K562 (cell line): ENCODE measurements around the gene ZNHIT1. TPM values are rescaled to one million over a fixed set of nuclear protein-coding genes. Genes with fewer than 3 reads are reported as not detected.
A peak's percentile ranks its signal among the peaks of the same experiment; 100 is the strongest.

Experiments
- ATF1 ChIP-seq, 2 experiments: fragments of 450-650 bp in 1 of 2; IDR thresholded peaks; 2 replicates each; pipeline ENCODE4 v1.6.1; 2016; ENCODE audit warnings: missing compliant biosample characterization in 1 of 2, missing genetic modification characterization in 1 of 2
- BHLHE40 ChIP-seq: IDR thresholded peaks from 2 replicates; pipeline ENCODE4 v1.6.1; 2011; ENCODE audit warnings: low read length, improper control_type of control experiment
- BRD4 ChIP-seq: fragments of 200-600 bp; sonication (generic); IDR thresholded peaks from 2 replicates; pipeline ENCODE4 v1.6.1; 2017; ENCODE audit warnings: inconsistent platforms
- CBX3 ChIP-seq, 2 experiments: IDR thresholded peaks; 1 replicate in 1 of 2; 2 replicates in 1 of 2; pipeline ENCODE4 v1.6.1; 2012; ENCODE audit warnings: inconsistent platforms in 2 of 2, low read length in 2 of 2, borderline replicate concordance in 1 of 2, control low read depth in 1 of 2
- CSDE1 ChIP-seq, 2 experiments: fragments of 450-650 bp; IDR thresholded peaks; 2 replicates each; pipeline ENCODE4 v1.6.1; 2016; ENCODE audit warnings: mild to moderate bottlenecking in 1 of 2
- ETV6 ChIP-seq, 3 experiments: fragments of 150-350 bp in 1 of 3; sonication (generic) in 1 of 3; formaldehyde crosslinking in 1 of 3; IDR thresholded peaks; 2 replicates each; pipeline versions ENCODE4 v1.6.1 to v1.8.0; 2014 to 2022; ENCODE audit warnings: borderline replicate concordance in 2 of 3, low read depth in 2 of 3, antibody characterized with exemption in 1 of 3, low read length in 1 of 3, mild to moderate bottlenecking in 1 of 3, missing genetic modification reagents in 1 of 3
- FOXJ3 ChIP-seq: sonication (generic); formaldehyde crosslinking; IDR thresholded peaks from 2 replicates; pipeline ENCODE4 v1.4.0; 2020; ENCODE audit warnings: mild to moderate bottlenecking, missing genetic modification reagents
- HNRNPLL ChIP-seq: fragments of 200-400 bp; formaldehyde crosslinking; IDR thresholded peaks from 2 replicates; pipeline ENCODE4 v1.6.1; 2017; ENCODE audit warnings: low read length, low read depth, mild to moderate bottlenecking; ENCODE audit not compliant: poor library complexity, severe bottlenecking
- KAT8 ChIP-seq: fragments of 450-650 bp; IDR thresholded peaks from 2 replicates; pipeline ENCODE4 v1.6.1; 2016; ENCODE audit warnings: low read depth, mild to moderate bottlenecking
- KLF13 ChIP-seq: fragments of 450-650 bp; IDR thresholded peaks from 2 replicates; pipeline ENCODE4 v1.6.1; 2016; ENCODE audit warnings: missing genetic modification characterization, low read depth, mild to moderate bottlenecking, missing compliant biosample characterization, moderate library complexity, borderline replicate concordance
- POLR2H ChIP-seq: IDR thresholded peaks from 2 replicates; pipeline ENCODE4 v1.6.1; 2016; ENCODE audit warnings: missing genetic modification characterization, low read depth, mild to moderate bottlenecking, control low read depth, missing compliant biosample characterization, moderate library complexity
- RBM22 ChIP-seq: fragments of 200-400 bp; formaldehyde crosslinking; IDR thresholded peaks from 2 replicates; pipeline ENCODE4 v1.6.1; 2018; ENCODE audit warnings: low read length, low read depth; ENCODE audit not compliant: poor library complexity, severe bottlenecking
- SUPT5H ChIP-seq: fragments of 450-650 bp; IDR thresholded peaks from 2 replicates; pipeline ENCODE4 v1.6.1; 2016
- TBL1XR1 ChIP-seq, 2 experiments: IDR thresholded peaks; 2 replicates each; pipeline ENCODE4 v1.6.1; 2012; ENCODE audit warnings: improper control_type of control experiment in 2 of 2, low read length in 2 of 2, mild to moderate bottlenecking in 1 of 2
- TGIF2 ChIP-seq: sonication (generic); formaldehyde crosslinking; IDR thresholded peaks from 2 replicates; pipeline ENCODE4 v1.8.1; 2022; ENCODE audit warnings: mild to moderate bottlenecking, missing genetic modification reagents, moderate library complexity
- ZBED1 ChIP-seq: IDR thresholded peaks from 2 replicates; pipeline ENCODE4 v1.6.1; 2014
- ZNF23 ChIP-seq: fragments of 250-450 bp; sonication (Bioruptor Pico); IDR thresholded peaks from 2 replicates; pipeline ENCODE4 v1.4.0; 2020; ENCODE audit warnings: mild to moderate bottlenecking
- ZNF444 ChIP-seq: fragments of 250-450 bp; sonication (Bioruptor Pico); IDR thresholded peaks from 2 replicates; pipeline ENCODE4 v1.4.0; 2020; ENCODE audit warnings: mild to moderate bottlenecking, moderate library complexity
- ZNF561 ChIP-seq: fragments of 450-650 bp; formaldehyde crosslinking; conservative IDR thresholded peaks from 2 replicates; pipeline ENCODE4 v1.4.0; 2020; ENCODE audit warnings: mild to moderate bottlenecking, moderate library complexity
- ZNF583 ChIP-seq: fragments of 250-450 bp; sonication (Bioruptor Pico); IDR thresholded peaks from 2 replicates; pipeline ENCODE4 v1.4.0; 2020
- ZNF584 ChIP-seq: fragments of 200-800 bp; sonication (Bioruptor generic); IDR thresholded peaks from 2 replicates; pipeline ENCODE4 v1.6.1; 2016; ENCODE audit warnings: low read depth, mild to moderate bottlenecking, missing genetic modification characterization, missing compliant biosample characterization
- ZNF644 ChIP-seq: fragments of 200-800 bp; sonication (Bioruptor generic); IDR thresholded peaks from 2 replicates; pipeline ENCODE4 v1.6.1; 2016; ENCODE audit warnings: low read depth, missing genetic modification characterization, missing compliant biosample characterization
- polyA plus RNA-seq, 8 experiments: library from polyadenylated mRNA; depleted of rRNA in 4 of 8; stranded (reverse) in 5 of 8; unstranded in 3 of 8; fragments of >200 nt; fragmentation: Nextera tagmentation in 2 of 8; fragmentation: Illumina TruSeq in 1 of 8; extraction: Ambion mirVana in 2 of 8; extraction: Trizol in 1 of 8; gene quantifications; 2 replicates each; pipeline versions ENCODE4 v1.2.1 to v1.2.3, GENCODE V29; 2011 to 2014; ENCODE audit warnings: inconsistent platforms in 1 of 8, missing spikeins in 1 of 8
- total RNA-seq, 7 experiments: library from RNA; depleted of rRNA in 6 of 7; stranded (reverse); fragments of >200 nt in 6 of 7; fragmentation: Illumina TruSeq in 2 of 7; extraction: Trizol in 2 of 7; gene quantifications; 2 replicates each; pipeline versions ENCODE4 v1.2.1 to v1.2.3, GENCODE V29; 2011 to 2021; ENCODE audit warnings: low replicate concordance in 1 of 7
- TF ChIP-seq, protein P1 (sequence below): fragments of 450-650 bp; IDR thresholded peaks from 2 replicates; pipeline ENCODE4 v1.6.1; 2016; ENCODE audit warnings: missing biosample characterization, missing genetic modification characterization
- TF ChIP-seq, protein P2 (sequence below), 2 experiments: fragments of 450-650 bp in 1 of 2; IDR thresholded peaks; 2 replicates each; pipeline ENCODE4 v1.6.1; 2011 to 2017; ENCODE audit warnings: low read depth in 2 of 2, antibody characterized with exemption in 1 of 2, borderline replicate concordance in 1 of 2, low read length in 1 of 2, mild to moderate bottlenecking in 1 of 2, mixed read lengths in 1 of 2; ENCODE audit not compliant: control insufficient read depth in 1 of 2
- TF ChIP-seq, protein P3 (sequence below): fragments of 250-450 bp; sonication (Bioruptor Pico); IDR thresholded peaks from 2 replicates; pipeline ENCODE4 v1.8.0; 2022; ENCODE audit warnings: moderate library complexity, mild to moderate bottlenecking, inconsistent platforms

The ZNHIT1 gene
- total and polyA plus RNA-seq, 9 of the 15 experiments (the other 6 are each of a cell fraction or from before 2014, with no cell fraction given) = 6.4 to 162 (median 70.1) TPM

DNA sequence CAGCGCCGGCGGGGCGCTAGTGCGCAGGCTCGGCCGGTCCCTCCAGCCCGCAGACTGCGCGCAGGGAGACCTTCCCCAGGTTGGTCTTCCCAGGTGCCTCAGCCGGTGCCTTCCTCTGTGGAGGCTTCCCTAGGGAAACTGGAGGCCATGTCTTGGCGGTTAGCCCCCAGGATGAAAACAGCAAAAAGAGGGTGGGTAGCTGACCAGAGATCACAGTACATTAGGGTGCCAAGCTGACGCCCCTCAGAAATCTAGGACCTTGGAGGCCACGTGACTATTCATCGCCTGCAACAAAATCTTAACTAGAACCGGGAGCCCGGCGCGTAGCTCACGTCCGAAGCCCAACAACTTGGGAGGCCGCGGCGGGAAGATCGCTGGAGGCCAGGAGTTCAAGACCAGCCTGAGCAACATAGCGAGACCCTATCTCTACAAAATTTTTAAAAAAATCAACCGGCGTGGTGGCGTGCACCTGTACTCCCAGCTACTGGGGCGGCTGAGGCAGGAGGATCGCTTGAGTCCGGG lies 27.2 kb downstream of the ZNHIT1 start (continued):
- TF ChIP-seq ZNF561 (CRISPR knock-in tag) (no peak), ZNF644 (tag) (no peak), KAT8 (no peak), BHLHE40 (peak; percentile 2; the same call in 1 of the 2 replicates), ZNF23 (CRISPR knock-in tag) (0 out of 2 replicates have a peak, but pooled peaks have one; percentile 18), ATF1 (CRISPR knock-in tag; IDR thresholded peaks at IDR 0.05) (no peak), ATF1 (tag; IDR thresholded peaks at IDR 0.05) (no peak), TGIF2 (CRISPR knock-in tag) (no peak), KLF13 (no peak), ETV6 (IDR thresholded peaks at IDR 0.05; ENCODE audit: borderline replicate concordance in 1 of 2, low read depth in 2 of 2, low read length in 1 of 2) (no peak), ETV6 (CRISPR knock-in tag; IDR thresholded peaks at IDR 0.05; ENCODE audit: borderline replicate concordance) (no peak), ZNF444 (no peak), FOXJ3 (CRISPR knock-in tag) (no peak), TBL1XR1 (IDR thresholded peaks at IDR 0.05; ENCODE audit: low read length in 2 of 2) (no peak; a peak in 1 of 4 replicates), RBM22 (no peak), ZNF583 (CRISPR knock-in tag) (no peak), CBX3 (IDR thresholded peaks at IDR 0.05; ENCODE audit: borderline replicate concordance in 1 of 2, low read length in 2 of 2) (0 out of 3 replicates have a peak, but pooled peaks of 1 of the 2 experiments have one; percentile 12), ZNF584 (CRISPR knock-in tag) (no peak), SUPT5H (peak; percentile 31; the same call in 1 of the 2 replicates), BRD4 (no peak), CSDE1 (IDR thresholded peaks at IDR 0.05) (no peak), ZBED1 (peak; percentile 9; the same call in 1 of the 2 replicates), POLR2H (tag) (no peak), HNRNPLL (peak; percentile 59)
- TF ChIP-seq, protein P1, sequence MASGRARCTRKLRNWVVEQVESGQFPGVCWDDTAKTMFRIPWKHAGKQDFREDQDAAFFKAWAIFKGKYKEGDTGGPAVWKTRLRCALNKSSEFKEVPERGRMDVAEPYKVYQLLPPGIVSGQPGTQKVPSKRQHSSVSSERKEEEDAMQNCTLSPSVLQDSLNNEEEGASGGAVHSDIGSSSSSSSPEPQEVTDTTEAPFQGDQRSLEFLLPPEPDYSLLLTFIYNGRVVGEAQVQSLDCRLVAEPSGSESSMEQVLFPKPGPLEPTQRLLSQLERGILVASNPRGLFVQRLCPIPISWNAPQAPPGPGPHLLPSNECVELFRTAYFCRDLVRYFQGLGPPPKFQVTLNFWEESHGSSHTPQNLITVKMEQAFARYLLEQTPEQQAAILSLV (tag) = no peak
- TF ChIP-seq, protein P2, sequence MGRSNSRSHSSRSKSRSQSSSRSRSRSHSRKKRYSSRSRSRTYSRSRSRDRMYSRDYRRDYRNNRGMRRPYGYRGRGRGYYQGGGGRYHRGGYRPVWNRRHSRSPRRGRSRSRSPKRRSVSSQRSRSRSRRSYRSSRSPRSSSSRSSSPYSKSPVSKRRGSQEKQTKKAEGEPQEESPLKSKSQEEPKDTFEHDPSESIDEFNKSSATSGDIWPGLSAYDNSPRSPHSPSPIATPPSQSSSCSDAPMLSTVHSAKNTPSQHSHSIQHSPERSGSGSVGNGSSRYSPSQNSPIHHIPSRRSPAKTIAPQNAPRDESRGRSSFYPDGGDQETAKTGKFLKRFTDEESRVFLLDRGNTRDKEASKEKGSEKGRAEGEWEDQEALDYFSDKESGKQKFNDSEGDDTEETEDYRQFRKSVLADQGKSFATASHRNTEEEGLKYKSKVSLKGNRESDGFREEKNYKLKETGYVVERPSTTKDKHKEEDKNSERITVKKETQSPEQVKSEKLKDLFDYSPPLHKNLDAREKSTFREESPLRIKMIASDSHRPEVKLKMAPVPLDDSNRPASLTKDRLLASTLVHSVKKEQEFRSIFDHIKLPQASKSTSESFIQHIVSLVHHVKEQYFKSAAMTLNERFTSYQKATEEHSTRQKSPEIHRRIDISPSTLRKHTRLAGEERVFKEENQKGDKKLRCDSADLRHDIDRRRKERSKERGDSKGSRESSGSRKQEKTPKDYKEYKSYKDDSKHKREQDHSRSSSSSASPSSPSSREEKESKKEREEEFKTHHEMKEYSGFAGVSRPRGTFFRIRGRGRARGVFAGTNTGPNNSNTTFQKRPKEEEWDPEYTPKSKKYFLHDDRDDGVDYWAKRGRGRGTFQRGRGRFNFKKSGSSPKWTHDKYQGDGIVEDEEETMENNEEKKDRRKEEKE (IDR thresholded peaks at IDR 0.05; ENCODE audit: borderline replicate concordance in 1 of 2, control insufficient read depth in 1 of 2, low read depth in 2 of 2, low read length in 1 of 2) = no peak
- TF ChIP-seq, protein P3, sequence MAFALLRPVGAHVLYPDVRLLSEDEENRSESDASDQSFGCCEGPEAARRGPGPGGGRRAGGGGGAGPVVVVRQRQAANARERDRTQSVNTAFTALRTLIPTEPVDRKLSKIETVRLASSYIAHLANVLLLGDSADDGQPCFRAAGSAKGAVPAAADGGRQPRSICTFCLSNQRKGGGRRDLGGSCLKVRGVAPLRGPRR (CRISPR knock-in tag) = no peak
